OCI-LY1 (cell line): ENCODE results near the gene TTLL5.

Experiments
- H2AFZ ChIP-seq: fragments of 200-600 bp; sonication (generic), shearing (Covaris generic); 2 replicates; pipeline ENCODE4 v1.6.0; 2014; ENCODE audit warnings: antibody characterized with exemption, mild to moderate bottlenecking, low read length
- H3F3A ChIP-seq: fragments of 200-600 bp; sonication (generic), shearing (Covaris generic); 2 replicates; pipeline ENCODE4 v1.6.0; 2014; ENCODE audit warnings: mild to moderate bottlenecking, antibody characterized with exemption, low read length, moderate library complexity; ENCODE audit not compliant: insufficient read depth
- H3K27ac ChIP-seq: fragments of 200-600 bp; sonication (generic); 2 replicates; pipeline ENCODE4 v1.5.1; 2014; ENCODE audit warnings: low read length, mixed run types, mild to moderate bottlenecking, low read depth; ENCODE audit not compliant: poor library complexity, severe bottlenecking
- H3K27me3 ChIP-seq: fragments of 200-600 bp; sonication (generic); 2 replicates; pipeline ENCODE4 v1.6.0; 2014; ENCODE audit warnings: antibody characterized with exemption, mild to moderate bottlenecking, low read length, moderate library complexity; ENCODE audit not compliant: insufficient read depth
- H3K36me3 ChIP-seq: fragments of 200-600 bp; sonication (generic); 2 replicates; pipeline ENCODE4 v1.6.1; 2014; ENCODE audit warnings: mild to moderate bottlenecking, antibody characterized with exemption, low read length, moderate library complexity, mixed read lengths; ENCODE audit not compliant: insufficient read depth
- H3K4me1 ChIP-seq: fragments of 200-600 bp; sonication (generic); 2 replicates; pipeline ENCODE4 v1.5.1; 2014; ENCODE audit warnings: mild to moderate bottlenecking, low read length, moderate library complexity; ENCODE audit not compliant: insufficient read depth, severe bottlenecking
- H3K4me2 ChIP-seq: fragments of 200-600 bp; sonication (generic), shearing (Covaris generic); 2 replicates; pipeline ENCODE4 v1.6.1; 2014; ENCODE audit warnings: low read length
- H3K4me3 ChIP-seq: fragments of 200-600 bp; sonication (generic); 2 replicates; pipeline ENCODE4 v1.5.1; 2014; ENCODE audit warnings: low read length, low read depth, mild to moderate bottlenecking, mixed read lengths; ENCODE audit not compliant: poor library complexity, severe bottlenecking
- H3K79me2 ChIP-seq: fragments of 200-600 bp; shearing (Covaris generic); 2 replicates; pipeline ENCODE4 v1.6.1; 2016; ENCODE audit warnings: mixed run types, low read length, mixed read lengths; ENCODE audit not compliant: insufficient read depth
- H3K9ac ChIP-seq: fragments of 200-600 bp; sonication (generic), shearing (Covaris generic); 2 replicates; pipeline ENCODE4 v1.6.1; 2014; ENCODE audit warnings: mild to moderate bottlenecking, low read length, mixed read lengths
- H3K9me2 ChIP-seq: fragments of 200-600 bp; sonication (generic), shearing (Covaris generic); 2 replicates; pipeline ENCODE4 v1.6.1; 2014; ENCODE audit warnings: low read depth, mild to moderate bottlenecking, low read length, mixed read lengths
- H3K9me3 ChIP-seq: fragments of 200-600 bp; shearing (Covaris generic); 2 replicates; pipeline ENCODE4 v1.6.1; 2014; ENCODE audit warnings: low read length, mixed read lengths
- H4K20me1 ChIP-seq: fragments of 200-600 bp; sonication (generic), shearing (Covaris generic); 2 replicates; pipeline ENCODE4 v1.6.0; 2016; ENCODE audit warnings: mild to moderate bottlenecking, low read length; ENCODE audit not compliant: insufficient read depth
- CTCF ChIP-seq: fragments of 200-600 bp; sonication (generic), shearing (Covaris generic); IDR thresholded peaks from 2 replicates; pipeline ENCODE4 v1.5.1; 2017; ENCODE audit warnings: mild to moderate bottlenecking, antibody characterized with exemption, low read length, moderate library complexity, mixed read lengths
- EZH2 ChIP-seq: fragments of 200-600 bp; sonication (generic), shearing (Covaris generic); IDR thresholded peaks from 2 replicates; pipeline ENCODE4 v1.8.0; 2017; ENCODE audit warnings: borderline replicate concordance, mixed run types, mild to moderate bottlenecking, antibody characterized with exemption, low read length, moderate library complexity, mixed read lengths

Gene TTLL5

GRCh38 chr14:75969126-75969525, 308.1 kb downstream of the TTLL5 start:
- H3K9ac ChIP-seq, result no peak overlapping the region
- no peak overlapping the region for H3K4me2 ChIP-seq
- H3K9me2 ChIP-seq, result no peaks in the 10 kb centered on the region
- no peaks in the 10 kb centered on the region for H3K79me2 ChIP-seq
- no peaks in the 10 kb centered on the region for H3K9me3 ChIP-seq
- no peaks in the 10 kb centered on the region for H4K20me1 ChIP-seq
- H2AFZ ChIP-seq, result no peak overlapping the region
- no peaks in the 10 kb centered on the region for H3F3A ChIP-seq
- no peak overlapping the region for H3K4me3 ChIP-seq
- TF ChIP-seq CTCF (no peak), EZH2 (no peak)
- no peaks in the 10 kb centered on the region for H3K4me1 ChIP-seq
- H3K27me3 ChIP-seq, result no peaks in the 10 kb centered on the region
- no peaks in the 10 kb centered on the region for H3K36me3 ChIP-seq
- no peak overlapping the region for H3K27ac ChIP-seq

GRCh38 chr14:75969891-75970290, 308.8 kb downstream of the TTLL5 start:
- H3K4me1 ChIP-seq, result no peaks in the 10 kb centered on the region
- no peak overlapping the region for H3K4me2 ChIP-seq

GRCh38 chr14:75970989-75971388, 309.9 kb downstream of the TTLL5 start:
- H2AFZ ChIP-seq, result no peak overlapping the region
- no peaks in the 10 kb centered on the region for H3K9me3 ChIP-seq
- H3K79me2 ChIP-seq, result no peaks in the 10 kb centered on the region
- H3K9ac ChIP-seq, result no peak overlapping the region
- no peaks in the 10 kb centered on the region for H3F3A ChIP-seq
- H3K36me3 ChIP-seq, result no peaks in the 10 kb centered on the region
- no peaks in the 10 kb centered on the region for H3K27me3 ChIP-seq
- H3K4me1 ChIP-seq, result no peaks in the 10 kb centered on the region
- no peak overlapping the region for H3K4me2 ChIP-seq
- no peaks in the 10 kb centered on the region for H4K20me1 ChIP-seq
- no peak overlapping the region for H3K4me3 ChIP-seq
- H3K9me2 ChIP-seq, result no peaks in the 10 kb centered on the region
- TF ChIP-seq EZH2 (no peak), CTCF (no peak)
- no peak overlapping the region for H3K27ac ChIP-seq

More at GRCh38 chr14:75969891-75970290, 308.8 kb downstream of the TTLL5 start:
- TF ChIP-seq CTCF (no peak), EZH2 (no peak)
- H3K79me2 ChIP-seq, result no peaks in the 10 kb centered on the region
- no peak overlapping the region for H3K27ac ChIP-seq
- H3K36me3 ChIP-seq, result no peaks in the 10 kb centered on the region
- H4K20me1 ChIP-seq, result no peaks in the 10 kb centered on the region
- H3K27me3 ChIP-seq, result no peaks in the 10 kb centered on the region
- H3K4me3 ChIP-seq, result no peak overlapping the region
- H3K9me3 ChIP-seq, result no peaks in the 10 kb centered on the region
- no peak overlapping the region for H3K9ac ChIP-seq
- no peaks in the 10 kb centered on the region for H3K9me2 ChIP-seq
- no peaks in the 10 kb centered on the region for H3F3A ChIP-seq
- no peak overlapping the region for H2AFZ ChIP-seq
